GM12873 (cell line): ENCODE data around the gene KRTAP2-3.
"Not testable (repeated sequence)": the region's sequence is repeated elsewhere in the genome, so short reads cannot be mapped to it uniquely, and the experiment has no call there.

Source experiments
- CTCF ChIP-seq: IDR thresholded peaks from 2 replicates; pipeline ENCODE4 v1.5.1; 2012; ENCODE audit warnings: low read depth, mild to moderate bottlenecking, moderate library complexity, low read length, control low read depth; ENCODE audit not compliant: insufficient read depth; ENCODE audit errors: missing control alignments

The KRTAP2-3 gene

GRCh38 chr17:41096055-41096454, 36.1 kb upstream of the KRTAP2-3 start:
- TF ChIP-seq CTCF, result no peak

- TF ChIP-seq CTCF, result not testable (repeated sequence)
Measured at GRCh38 chr17:41084100-41084856, 24.4 kb upstream of the KRTAP2-3 start, which contains the start of gene KRTAP4-7. KRTAP4-7 (plus strand) TSS chr17:41084150; CDS start chr17:41084207, 57 bp downstream.

- no peak for TF ChIP-seq CTCF
Measured at GRCh38 chr17:41082626-41083025, 22.7 kb upstream of the KRTAP2-3 start.

- no peak for TF ChIP-seq CTCF
Measured at GRCh38 chr17:41076788-41077187, 16.9 kb upstream of the KRTAP2-3 start.

GRCh38 chr17:41073676-41074075, 13.8 kb upstream of the KRTAP2-3 start:
- no peak for TF ChIP-seq CTCF

- TF ChIP-seq CTCF, result no peak
Measured at GRCh38 chr17:41071606-41072360, 11.9 kb upstream of the KRTAP2-3 start.

- TF ChIP-seq CTCF, result no peak
Measured at GRCh38 chr17:41069031-41069430, 9.1 kb upstream of the KRTAP2-3 start.
